Endodermal cell (in vitro differentiated cells): ENCODE measurements around the gene EXOG. TPM values are rescaled to one million over a fixed set of nuclear protein-coding genes. Genes with fewer than 3 reads are reported as not detected.
A peak's percentile ranks its signal among the peaks of the same experiment; 100 is the strongest.

ENCODE experiments used
- DNase-seq: peaks from one replicate; pipeline ENCODE4 v3.0.0-alpha.2; 2017
- H3K27ac ChIP-seq: 2 replicates; pipeline ENCODE4 v1.5.1; 2013; ENCODE audit warnings: mild to moderate bottlenecking, low read depth, low read length, moderate library complexity
- H3K27me3 ChIP-seq: 2 replicates; pipeline ENCODE4 v1.6.1; 2013; ENCODE audit warnings: mild to moderate bottlenecking, low read length, moderate library complexity; ENCODE audit not compliant: insufficient read depth, control insufficient read depth, poor library complexity, severe bottlenecking
- H3K36me3 ChIP-seq: 2 replicates; pipeline ENCODE4 v1.7.0; 2013; ENCODE audit warnings: mild to moderate bottlenecking, low read length, moderate library complexity; ENCODE audit not compliant: control insufficient read depth, insufficient read depth
- H3K4me1 ChIP-seq: one replicate; pipeline ENCODE4 v1.7.0; 2013; ENCODE audit warnings: low read length; ENCODE audit not compliant: control insufficient read depth, insufficient read depth
- H3K4me3 ChIP-seq: 2 replicates; pipeline ENCODE4 v1.5.1; 2013; ENCODE audit warnings: mild to moderate bottlenecking, low read length, moderate library complexity
- H3K9ac ChIP-seq: 2 replicates; pipeline ENCODE4 v1.6.1; 2013; ENCODE audit warnings: mild to moderate bottlenecking, low read length, moderate library complexity; ENCODE audit not compliant: poor library complexity, severe bottlenecking; ENCODE audit errors: extremely low read depth
- H3K9me3 ChIP-seq: 2 replicates; pipeline ENCODE4 v1.6.1; 2013; ENCODE audit warnings: mild to moderate bottlenecking, low read length, moderate library complexity; ENCODE audit not compliant: control insufficient read depth
- H3K27ac Mint-ChIP-seq: 2 replicates; pipeline ENCODE4 v1.8.0; 2020; ENCODE audit warnings: mixed read lengths
- H3K27me3 Mint-ChIP-seq: 2 replicates; pipeline ENCODE4 v1.8.0; 2021; ENCODE audit warnings: mild to moderate bottlenecking, mixed read lengths; ENCODE audit not compliant: insufficient read depth
- H3K36me3 Mint-ChIP-seq: 2 replicates; pipeline ENCODE4 v1.8.0; 2020; ENCODE audit warnings: low read depth, mixed read lengths
- H3K4me1 Mint-ChIP-seq: 2 replicates; pipeline ENCODE4 v1.8.0; 2020; ENCODE audit warnings: mixed read lengths
- H3K4me3 Mint-ChIP-seq: 2 replicates; pipeline ENCODE4 v1.8.0; 2020; ENCODE audit warnings: mild to moderate bottlenecking, moderate library complexity, mixed read lengths
- H3K9me3 Mint-ChIP-seq: 2 replicates; pipeline ENCODE4 v1.8.0; 2020; ENCODE audit warnings: mild to moderate bottlenecking, mixed read lengths
- WGBS, 2 experiments: methylation state at CpG; one replicate each; pipeline versions ENCODE4 v1.1.5 to v1.1.7; 2013; ENCODE audit warnings: missing lambda C conversion rate in 2 of 2, mixed read lengths in 1 of 2; ENCODE audit not compliant: insufficient coverage in 1 of 2, insufficient read length in 1 of 2; 5-methylcytosine and 5-hydroxymethylcytosine counted together
- total RNA-seq, 2 donors: library from RNA; stranded (reverse); fragmentation: NEBNext Ultra II Directional in 1 of 2; extraction: Animal tissue kit (Norgen Biotek cat#: 25700) in 1 of 2; gene quantifications; 2 replicates in 1 of 2; 3 replicates in 1 of 2; pipeline ENCODE4 v1.2.1, GENCODE V29; 2021
- TF ChIP-seq, protein P1 (sequence below): fragments of 200-600 bp; sonication (generic); conservative IDR thresholded peaks from 2 replicates; pipeline ENCODE4 v1.5.0; 2021; ENCODE audit warnings: antibody characterized with exemption, mild to moderate bottlenecking

The EXOG gene
- total RNA-seq, 2 donors from 2014 or later = 11.9 to 13.8 TPM

DNA sequence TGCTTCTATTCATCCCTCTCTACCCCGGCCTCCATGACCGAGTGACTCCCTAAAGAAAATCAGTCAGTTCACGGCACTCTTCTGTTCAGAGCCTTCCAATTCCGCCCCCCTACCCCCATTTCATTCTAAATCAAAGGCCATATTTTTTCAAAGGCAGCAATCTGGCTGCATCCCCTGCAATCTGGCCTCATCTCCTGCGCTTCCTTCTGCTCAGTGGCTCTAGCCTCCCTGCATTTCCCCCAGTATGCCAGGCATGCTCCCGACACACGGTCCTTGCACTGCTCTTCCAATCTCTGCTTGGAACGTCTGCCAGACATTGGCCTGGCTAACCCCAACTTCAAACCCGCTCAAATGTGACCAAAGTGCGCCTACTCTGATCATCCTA, 67.7 kb downstream of the EXOG start:
- TF ChIP-seq, protein P1, sequence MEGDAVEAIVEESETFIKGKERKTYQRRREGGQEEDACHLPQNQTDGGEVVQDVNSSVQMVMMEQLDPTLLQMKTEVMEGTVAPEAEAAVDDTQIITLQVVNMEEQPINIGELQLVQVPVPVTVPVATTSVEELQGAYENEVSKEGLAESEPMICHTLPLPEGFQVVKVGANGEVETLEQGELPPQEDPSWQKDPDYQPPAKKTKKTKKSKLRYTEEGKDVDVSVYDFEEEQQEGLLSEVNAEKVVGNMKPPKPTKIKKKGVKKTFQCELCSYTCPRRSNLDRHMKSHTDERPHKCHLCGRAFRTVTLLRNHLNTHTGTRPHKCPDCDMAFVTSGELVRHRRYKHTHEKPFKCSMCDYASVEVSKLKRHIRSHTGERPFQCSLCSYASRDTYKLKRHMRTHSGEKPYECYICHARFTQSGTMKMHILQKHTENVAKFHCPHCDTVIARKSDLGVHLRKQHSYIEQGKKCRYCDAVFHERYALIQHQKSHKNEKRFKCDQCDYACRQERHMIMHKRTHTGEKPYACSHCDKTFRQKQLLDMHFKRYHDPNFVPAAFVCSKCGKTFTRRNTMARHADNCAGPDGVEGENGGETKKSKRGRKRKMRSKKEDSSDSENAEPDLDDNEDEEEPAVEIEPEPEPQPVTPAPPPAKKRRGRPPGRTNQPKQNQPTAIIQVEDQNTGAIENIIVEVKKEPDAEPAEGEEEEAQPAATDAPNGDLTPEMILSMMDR = no peak
- no peak overlapping the region for H3K9ac ChIP-seq
- Mint-ChIP-seq H3K9me3 (no peaks in the 10 kb centered on the region), H3K4me1 (no peaks in the 10 kb centered on the region), H3K27ac (no peak overlapping the region), H3K36me3 (no peaks in the 10 kb centered on the region), H3K27me3 (no peaks in the 10 kb centered on the region), H3K4me3 (no peak overlapping the region)
- no peak overlapping the region for H3K27ac ChIP-seq
- WGBS, 2 experiments = 92 to 93% methylated on average over 10 of the region's 10 CpGs
- no peaks in the 10 kb centered on the region for H3K4me1 ChIP-seq
- H3K9me3 ChIP-seq = no peaks in the 10 kb centered on the region
- H3K36me3 ChIP-seq = no peaks in the 10 kb centered on the region
- DNase-seq = peak; percentile 19
- H3K27me3 ChIP-seq = no peaks in the 10 kb centered on the region
- H3K4me3 ChIP-seq = no peak overlapping the region

DNA sequence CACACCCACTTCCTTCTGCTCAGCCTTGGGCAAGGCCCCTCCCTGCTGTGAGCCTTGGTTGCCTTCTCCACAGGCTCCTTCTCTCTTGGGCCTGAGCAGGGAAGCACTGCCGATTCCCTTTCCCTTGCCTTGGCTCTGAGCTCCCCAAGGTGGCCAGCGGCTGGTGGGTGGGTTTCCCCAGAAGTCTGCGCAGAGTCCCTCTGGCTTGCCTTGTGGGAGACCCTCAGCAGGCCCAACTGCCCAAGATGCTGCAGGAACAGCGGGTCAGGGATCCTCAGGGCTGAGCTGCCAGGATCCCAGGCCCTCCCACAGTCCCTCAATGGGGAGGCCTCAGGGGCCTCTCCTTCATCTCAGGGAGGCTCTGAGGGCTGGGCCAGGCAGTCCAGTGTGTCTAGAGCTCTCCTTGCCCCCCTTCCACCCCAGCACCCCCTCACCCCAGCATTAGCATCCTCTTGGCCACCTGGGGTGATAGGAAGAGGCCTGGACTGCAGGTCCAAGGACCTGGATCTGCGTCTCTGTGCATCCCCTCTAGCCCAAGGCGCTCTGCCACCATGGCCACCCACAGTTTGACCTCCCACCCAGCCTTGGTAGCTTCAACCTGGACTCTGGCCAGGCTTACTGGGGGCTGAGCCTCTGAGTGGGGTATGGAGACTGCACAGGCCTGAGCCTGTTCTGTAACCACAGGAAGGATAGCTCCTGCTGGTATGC, 68.6 kb downstream of the EXOG start:
- H3K27ac ChIP-seq = no peak overlapping the region
- peak; percentile 36 for DNase-seq
- no peak overlapping the region for H3K4me3 ChIP-seq
- no peaks in the 10 kb centered on the region for H3K9me3 Mint-ChIP-seq
- H3K27me3 ChIP-seq = no peaks in the 10 kb centered on the region
- no peaks in the 10 kb centered on the region for H3K36me3 Mint-ChIP-seq
- WGBS, 2 experiments = 93 to 100% methylated on average over 4 to 6 of the region's 6 CpGs
- no peaks in the 10 kb centered on the region for H3K4me1 Mint-ChIP-seq
- no peaks in the 10 kb centered on the region for H3K27me3 Mint-ChIP-seq
- H3K27ac Mint-ChIP-seq = no peak overlapping the region
- H3K4me3 Mint-ChIP-seq = no peak overlapping the region
- H3K9me3 ChIP-seq = no peaks in the 10 kb centered on the region
- no peaks in the 10 kb centered on the region for H3K36me3 ChIP-seq
- TF ChIP-seq, protein P1 = no peak
- H3K9ac ChIP-seq = no peak overlapping the region
- no peaks in the 10 kb centered on the region for H3K4me1 ChIP-seq

DNA sequence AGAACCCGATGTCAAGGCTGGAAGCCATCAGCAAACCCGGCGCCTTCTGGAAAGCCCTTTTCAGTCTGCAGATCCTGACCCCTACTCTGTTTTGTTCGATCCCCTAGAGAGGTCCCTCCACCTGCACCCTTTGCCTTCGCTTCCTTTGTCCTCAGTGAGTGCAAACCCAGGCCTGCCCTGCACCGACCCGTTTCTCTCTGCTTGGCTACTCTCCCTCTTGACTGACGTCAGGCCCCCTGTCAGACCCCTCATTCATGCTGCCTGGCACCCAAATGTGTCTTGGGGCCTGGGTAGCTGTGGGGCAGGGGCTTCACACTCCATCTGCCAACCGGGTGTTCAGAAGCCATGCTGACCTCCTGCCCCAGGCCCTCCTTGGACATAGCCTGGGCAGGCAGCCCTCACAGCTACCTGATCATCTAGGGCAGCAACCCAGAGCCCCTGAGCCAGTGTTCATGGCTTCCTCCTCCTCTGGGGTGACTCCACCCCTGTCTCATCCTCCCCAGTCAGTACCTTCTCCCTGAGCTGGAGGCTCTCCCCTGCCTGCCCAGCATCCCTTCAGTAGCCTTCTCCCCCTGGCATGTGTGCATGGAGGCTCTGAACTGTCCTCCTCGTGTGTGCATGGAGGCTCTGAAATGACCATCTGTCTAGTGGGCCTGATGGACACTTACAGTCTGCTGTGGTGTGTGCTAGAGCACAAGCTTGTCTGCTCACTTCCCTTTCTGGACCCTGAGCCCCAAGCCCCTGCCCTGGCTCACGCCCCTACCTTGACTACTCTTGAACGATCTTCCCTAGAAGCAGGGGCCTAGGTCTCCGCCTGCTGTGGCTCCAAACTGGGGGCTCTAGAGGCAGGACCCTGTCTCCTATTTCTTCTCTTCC, 69.4 kb downstream of the EXOG start:
- Mint-ChIP-seq H3K9me3 (no peaks in the 10 kb centered on the region), H3K27me3 (no peaks in the 10 kb centered on the region), H3K4me3 (no peak overlapping the region), H3K36me3 (no peaks in the 10 kb centered on the region), H3K4me1 (no peaks in the 10 kb centered on the region), H3K27ac (no peak overlapping the region)
- Histone ChIP-seq H3K36me3 (no peaks in the 10 kb centered on the region), H3K9ac (no peak overlapping the region), H3K4me3 (no peak overlapping the region), H3K27ac (no peak overlapping the region), H3K27me3 (no peaks in the 10 kb centered on the region), H3K4me1 (no peaks in the 10 kb centered on the region), H3K9me3 (no peaks in the 10 kb centered on the region)
- WGBS, 2 experiments = 92 to 93% methylated on average over 10 to 13 of the region's 13 CpGs
- TF ChIP-seq, protein P1 = no peak
- DNase-seq = peak; percentile 33
